Parathyroid adenoma (tissue), 2 donors: ENCODE results near the gene KHDRBS1.

Experiments
- H2AFZ ChIP-seq: fragments of 300-600 bp; sonication (generic); one replicate; pipeline ENCODE4 v1.7.0; 2017; ENCODE audit warnings: antibody characterized with exemption, mild to moderate bottlenecking
- H3K27ac ChIP-seq: fragments of 300-600 bp; sonication (generic); one replicate; pipeline ENCODE4 v1.7.0; 2017
- H3K27me3 ChIP-seq: fragments of 300-600 bp; sonication (generic); one replicate; pipeline ENCODE4 v1.7.0; 2017; ENCODE audit warnings: low read length; ENCODE audit not compliant: control insufficient read depth, insufficient read depth
- H3K36me3 ChIP-seq: fragments of 300-600 bp; sonication (generic); one replicate; pipeline ENCODE4 v1.7.0; 2017; ENCODE audit warnings: low read length; ENCODE audit not compliant: control insufficient read depth, insufficient read depth
- H3K4me1 ChIP-seq: fragments of 300-600 bp; sonication (generic); one replicate; pipeline ENCODE4 v1.7.0; 2017; ENCODE audit warnings: control low read depth
- H3K4me2 ChIP-seq: fragments of 300-600 bp; sonication (generic); one replicate; pipeline ENCODE4 v1.7.0; 2017; ENCODE audit warnings: low read length
- H3K4me3 ChIP-seq: fragments of 300-600 bp; sonication (generic); one replicate; pipeline ENCODE4 v1.7.0; 2017; ENCODE audit warnings: low read depth, low read length
- H3K79me2 ChIP-seq: fragments of 300-600 bp; sonication (generic); one replicate; pipeline ENCODE4 v1.7.0; 2017; ENCODE audit warnings: control low read depth
- H3K9ac ChIP-seq: fragments of 300-600 bp; sonication (generic); one replicate; pipeline ENCODE4 v1.7.0; 2017; ENCODE audit warnings: mild to moderate bottlenecking
- H3K9me3 ChIP-seq: fragments of 300-600 bp; sonication (generic); one replicate; pipeline ENCODE4 v1.7.0; 2017; ENCODE audit warnings: low read length; ENCODE audit not compliant: control insufficient read depth
- TF ChIP-seq, protein P1 (sequence below): fragments of 300-600 bp; sonication (generic); IDR thresholded peaks from one replicate; pipeline ENCODE4 v1.7.0; 2017; ENCODE audit warnings: antibody characterized with exemption, mild to moderate bottlenecking
- donor health status: primary hyperparathyroidism.

The KHDRBS1 gene

DNA sequence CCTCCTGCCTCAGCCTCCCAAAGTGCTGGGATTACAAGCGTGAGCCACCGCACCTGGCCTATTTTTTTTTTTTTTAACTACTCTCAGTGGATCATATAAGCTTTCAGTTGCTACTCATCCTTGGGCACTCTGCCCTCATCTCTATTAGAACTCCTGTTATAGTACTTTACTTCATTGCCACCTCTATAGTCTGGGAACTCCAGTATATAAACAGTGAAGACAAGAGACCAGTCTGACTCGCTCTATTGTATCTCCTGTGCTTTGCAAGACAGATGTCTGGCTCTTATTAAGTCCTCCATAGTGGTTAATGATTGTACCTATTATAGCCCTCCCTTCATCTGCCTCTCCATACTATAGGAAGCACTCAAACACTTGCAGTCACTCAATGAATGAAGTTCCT, 15.1 kb downstream of the KHDRBS1 start:
- Histone ChIP-seq H3K4me2 (no peak overlapping the region), H3K4me3 (no peak overlapping the region), H3K9ac (no peak overlapping the region), H3K79me2 (peaks cover 40% of the 10 kb centered on the region), H3K27me3 (no peaks in the 10 kb centered on the region), H3K27ac (no peak overlapping the region), H2AFZ (no peak overlapping the region), H3K9me3 (no peaks in the 10 kb centered on the region), H3K36me3 (no peaks in the 10 kb centered on the region), H3K4me1 (no peaks in the 10 kb centered on the region)
- TF ChIP-seq, protein P1, sequence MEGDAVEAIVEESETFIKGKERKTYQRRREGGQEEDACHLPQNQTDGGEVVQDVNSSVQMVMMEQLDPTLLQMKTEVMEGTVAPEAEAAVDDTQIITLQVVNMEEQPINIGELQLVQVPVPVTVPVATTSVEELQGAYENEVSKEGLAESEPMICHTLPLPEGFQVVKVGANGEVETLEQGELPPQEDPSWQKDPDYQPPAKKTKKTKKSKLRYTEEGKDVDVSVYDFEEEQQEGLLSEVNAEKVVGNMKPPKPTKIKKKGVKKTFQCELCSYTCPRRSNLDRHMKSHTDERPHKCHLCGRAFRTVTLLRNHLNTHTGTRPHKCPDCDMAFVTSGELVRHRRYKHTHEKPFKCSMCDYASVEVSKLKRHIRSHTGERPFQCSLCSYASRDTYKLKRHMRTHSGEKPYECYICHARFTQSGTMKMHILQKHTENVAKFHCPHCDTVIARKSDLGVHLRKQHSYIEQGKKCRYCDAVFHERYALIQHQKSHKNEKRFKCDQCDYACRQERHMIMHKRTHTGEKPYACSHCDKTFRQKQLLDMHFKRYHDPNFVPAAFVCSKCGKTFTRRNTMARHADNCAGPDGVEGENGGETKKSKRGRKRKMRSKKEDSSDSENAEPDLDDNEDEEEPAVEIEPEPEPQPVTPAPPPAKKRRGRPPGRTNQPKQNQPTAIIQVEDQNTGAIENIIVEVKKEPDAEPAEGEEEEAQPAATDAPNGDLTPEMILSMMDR: no peak

DNA sequence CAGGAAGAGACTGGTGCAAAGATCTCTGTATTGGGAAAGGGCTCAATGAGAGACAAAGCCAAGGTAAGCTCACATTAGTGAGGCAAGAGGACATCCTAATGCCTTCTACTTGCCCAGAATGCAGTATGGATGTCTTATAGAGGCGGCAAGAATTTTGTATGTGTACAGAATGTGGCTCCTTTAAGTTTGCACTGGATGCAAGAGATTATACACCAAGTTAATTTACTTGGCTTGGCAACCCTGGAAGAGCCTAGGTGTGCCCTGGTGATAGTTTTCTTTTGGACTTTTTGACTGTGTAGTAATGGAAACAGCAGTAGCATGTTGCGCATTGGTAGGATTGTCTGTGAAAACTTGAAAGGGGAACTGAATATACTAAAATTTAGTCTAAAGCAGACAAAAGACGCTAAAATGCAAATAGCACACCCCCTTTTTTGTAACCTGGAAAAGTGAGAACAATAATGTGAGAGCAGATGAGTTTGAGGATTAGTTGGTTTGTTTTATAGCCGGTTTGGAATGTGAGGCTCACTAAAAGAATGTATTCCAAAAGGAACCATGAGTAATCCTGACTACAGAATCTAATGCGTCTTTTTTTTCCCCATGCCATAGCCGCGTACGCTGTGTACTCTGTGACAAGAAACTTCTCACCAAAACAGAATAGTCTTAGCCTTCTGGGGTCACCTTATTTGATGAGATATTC, 18.1 kb downstream of the KHDRBS1 start:
- H3K27ac ChIP-seq: no peak overlapping the region

DNA sequence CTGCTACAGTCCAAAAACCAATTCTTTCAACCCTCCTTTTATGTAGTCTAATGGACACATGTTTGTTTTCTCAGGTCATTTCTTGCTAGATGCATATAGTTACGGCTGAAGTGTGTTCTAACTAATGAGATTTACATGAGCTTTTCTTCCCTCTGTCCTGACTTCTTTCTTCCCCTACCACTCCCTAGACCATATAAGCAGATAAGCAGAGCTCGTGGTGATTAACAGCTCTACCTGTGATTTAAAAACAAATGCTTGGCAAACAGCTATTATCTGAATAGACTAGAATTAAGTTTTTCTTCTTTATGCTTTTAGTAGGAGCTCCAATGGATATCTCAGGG, 18.6 kb downstream of the KHDRBS1 start:
- Histone ChIP-seq H3K79me2 (peaks cover 25% of the 10 kb centered on the region), H3K4me2 (no peak overlapping the region), H3K9ac (no peak overlapping the region), H3K4me1 (no peaks in the 10 kb centered on the region), H3K27ac (no peak overlapping the region), H2AFZ (no peak overlapping the region), H3K36me3 (no peaks in the 10 kb centered on the region), H3K4me3 (no peak overlapping the region), H3K9me3 (no peaks in the 10 kb centered on the region), H3K27me3 (no peaks in the 10 kb centered on the region)
- TF ChIP-seq, protein P1: no peak

More for the DNA sequence above, 18.1 kb downstream of the KHDRBS1 start:
- Histone ChIP-seq H3K4me3 (no peak overlapping the region), H3K9me3 (no peaks in the 10 kb centered on the region), H3K79me2 (peaks cover 30% of the 10 kb centered on the region), H3K36me3 (no peaks in the 10 kb centered on the region), H3K4me1 (no peaks in the 10 kb centered on the region), H3K4me2 (no peak overlapping the region), H3K9ac (no peak overlapping the region), H2AFZ (no peak overlapping the region), H3K27me3 (no peaks in the 10 kb centered on the region)
- TF ChIP-seq, protein P1: no peak

DNA sequence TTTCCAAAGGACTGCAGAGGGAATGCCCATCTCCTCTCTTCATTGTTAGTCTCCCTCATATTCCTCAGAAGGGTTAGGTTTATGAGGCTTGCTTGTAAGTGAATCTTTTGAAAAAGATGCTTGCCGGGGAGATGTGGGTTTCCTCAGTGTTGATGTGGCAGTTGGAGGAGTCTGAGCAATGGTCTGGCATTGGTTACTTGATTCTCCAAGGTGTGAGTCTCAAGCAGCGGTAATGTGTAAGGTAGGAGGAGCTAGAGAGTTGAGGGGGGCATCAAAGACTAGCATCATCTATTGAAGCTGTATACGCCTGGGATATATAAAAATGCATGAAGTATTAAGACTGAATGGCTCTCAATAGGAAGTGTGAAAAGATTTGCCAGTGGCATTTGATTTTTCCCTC, 21.5 kb downstream of the KHDRBS1 start:
- no peak overlapping the region for H3K27ac ChIP-seq

More for the DNA sequence above, 21.5 kb downstream of the KHDRBS1 start:
- H3K36me3 ChIP-seq: no peaks in the 10 kb centered on the region
- no peaks in the 10 kb centered on the region for H3K27me3 ChIP-seq
- no peak overlapping the region for H3K9ac ChIP-seq
- no peak overlapping the region for H3K4me3 ChIP-seq
- TF ChIP-seq, protein P1: no peak
- H3K4me2 ChIP-seq: no peak overlapping the region
- H3K9me3 ChIP-seq: no peaks in the 10 kb centered on the region
- peaks cover 19% of the 10 kb centered on the region for H3K79me2 ChIP-seq
- H2AFZ ChIP-seq: no peak overlapping the region
- no peaks in the 10 kb centered on the region for H3K4me1 ChIP-seq
